Esophagus squamous epithelium (tissue), 4 donors: Measurements from ENCODE around the gene C22orf15.

Experiments used
- POLR2A ChIP-seq, 4 donors: fragments of 450-650 bp; IDR thresholded peaks; one replicate each; pipeline ENCODE4 v1.6.1; 2017; ENCODE audit warnings: antibody characterized with exemption in 4 of 4, mild to moderate bottlenecking in 4 of 4, moderate library complexity in 3 of 4
- TF ChIP-seq, protein P1 (sequence below), 6 experiments: fragments of 450-650 bp in 4 of 6; fragments of 200-600 bp in 2 of 6; sonication (generic) in 2 of 6; IDR thresholded peaks; one replicate each; pipeline ENCODE4 v1.5.1; 2016 to 2019; ENCODE audit warnings: antibody characterized with exemption in 6 of 6, mild to moderate bottlenecking in 4 of 6, moderate library complexity in 4 of 6

- no peak for TF ChIP-seq POLR2A (IDR thresholded peaks at IDR 0.05)
- TF ChIP-seq, protein P1, sequence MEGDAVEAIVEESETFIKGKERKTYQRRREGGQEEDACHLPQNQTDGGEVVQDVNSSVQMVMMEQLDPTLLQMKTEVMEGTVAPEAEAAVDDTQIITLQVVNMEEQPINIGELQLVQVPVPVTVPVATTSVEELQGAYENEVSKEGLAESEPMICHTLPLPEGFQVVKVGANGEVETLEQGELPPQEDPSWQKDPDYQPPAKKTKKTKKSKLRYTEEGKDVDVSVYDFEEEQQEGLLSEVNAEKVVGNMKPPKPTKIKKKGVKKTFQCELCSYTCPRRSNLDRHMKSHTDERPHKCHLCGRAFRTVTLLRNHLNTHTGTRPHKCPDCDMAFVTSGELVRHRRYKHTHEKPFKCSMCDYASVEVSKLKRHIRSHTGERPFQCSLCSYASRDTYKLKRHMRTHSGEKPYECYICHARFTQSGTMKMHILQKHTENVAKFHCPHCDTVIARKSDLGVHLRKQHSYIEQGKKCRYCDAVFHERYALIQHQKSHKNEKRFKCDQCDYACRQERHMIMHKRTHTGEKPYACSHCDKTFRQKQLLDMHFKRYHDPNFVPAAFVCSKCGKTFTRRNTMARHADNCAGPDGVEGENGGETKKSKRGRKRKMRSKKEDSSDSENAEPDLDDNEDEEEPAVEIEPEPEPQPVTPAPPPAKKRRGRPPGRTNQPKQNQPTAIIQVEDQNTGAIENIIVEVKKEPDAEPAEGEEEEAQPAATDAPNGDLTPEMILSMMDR (IDR thresholded peaks at IDR 0.05): no peak
Observed at GRCh38 chr22:23769321-23769965, 6.7 kb downstream of the C22orf15 start.
